G401.6 (cell line): Measurements from ENCODE around the gene HTRA2.
"Not testable (repeated sequence)": the region's sequence is repeated elsewhere in the genome, so short reads cannot be mapped to it uniquely, and the experiment has no call there.

Source experiments
- FAIRE-seq: peaks from 2 replicates; lab custom pipeline; 2012; peaks lifted over from hg19 to GRCh38; lab: Jason Lieb, UNC

HTRA2 gene

GRCh38 chr2:74542978-74543377 lies 13.2 kb downstream of the HTRA2 start:
- FAIRE-seq: no peak

GRCh38 chr2:74544634-74545033 lies 14.9 kb downstream of the HTRA2 start:
- FAIRE-seq: no peak

- no peak for FAIRE-seq
Observed at GRCh38 chr2:74546004-74546403, 16.3 kb downstream of the HTRA2 start.

GRCh38 chr2:74548285-74548899 lies 18.7 kb downstream of the HTRA2 start:
- FAIRE-seq: no peak

- no peak for FAIRE-seq
Observed at GRCh38 chr2:74548900-74549826, 19.4 kb downstream of the HTRA2 start.

- FAIRE-seq: no peak
Observed at GRCh38 chr2:74550231-74550630, 20.5 kb downstream of the HTRA2 start.

- FAIRE-seq: no peak
Observed at GRCh38 chr2:74551530-74551929, 21.8 kb downstream of the HTRA2 start.

- FAIRE-seq: no peak
Observed at GRCh38 chr2:74551942-74552913, 22.5 kb downstream of the HTRA2 start.

GRCh38 chr2:74552914-74553811 lies 23.4 kb downstream of the HTRA2 start:
- no peak for FAIRE-seq

- no peak for FAIRE-seq
Observed at GRCh38 chr2:74553892-74554819, 24.4 kb downstream of the HTRA2 start, which contains the start of the genes DOK1 and LOXL3. Gene DOK1, plus strand, starts transcription at chr2:74554720. Its CDS starts 35 bp downstream, at chr2:74554755. Gene LOXL3, minus strand, starts transcription at chr2:74553942. Its CDS starts 1,308 bp downstream, at chr2:74552634.

- no peak for FAIRE-seq
Observed at GRCh38 chr2:74554820-74555531, 25.2 kb downstream of the HTRA2 start.

GRCh38 chr2:74555610-74556103 lies 25.9 kb downstream of the HTRA2 start:
- no peak for FAIRE-seq

GRCh38 chr2:74556159-74556558 lies 26.4 kb downstream of the HTRA2 start:
- FAIRE-seq: no peak

- FAIRE-seq: no peak
Observed at GRCh38 chr2:74556831-74557370, 27.2 kb downstream of the HTRA2 start.

- FAIRE-seq: no peak
Observed at GRCh38 chr2:74558284-74559230, 28.8 kb downstream of the HTRA2 start.

- FAIRE-seq: no peak
Observed at GRCh38 chr2:74559912-74560311, 30.2 kb downstream of the HTRA2 start.

- FAIRE-seq: no peak
Observed at GRCh38 chr2:74560591-74560990, 30.9 kb downstream of the HTRA2 start.

GRCh38 chr2:74561022-74561421 lies 31.3 kb downstream of the HTRA2 start:
- FAIRE-seq: not testable (repeated sequence)
